ENCODE measurements around the gene SLC2A1. TPM values are rescaled to one million over a fixed set of nuclear protein-coding genes. Genes with fewer than 3 reads are reported as not detected.

Gene SLC2A1
- total and polyA plus RNA-seq, 8 donors, result 1.2 to 39.8 (median 18.3) TPM

DNA sequence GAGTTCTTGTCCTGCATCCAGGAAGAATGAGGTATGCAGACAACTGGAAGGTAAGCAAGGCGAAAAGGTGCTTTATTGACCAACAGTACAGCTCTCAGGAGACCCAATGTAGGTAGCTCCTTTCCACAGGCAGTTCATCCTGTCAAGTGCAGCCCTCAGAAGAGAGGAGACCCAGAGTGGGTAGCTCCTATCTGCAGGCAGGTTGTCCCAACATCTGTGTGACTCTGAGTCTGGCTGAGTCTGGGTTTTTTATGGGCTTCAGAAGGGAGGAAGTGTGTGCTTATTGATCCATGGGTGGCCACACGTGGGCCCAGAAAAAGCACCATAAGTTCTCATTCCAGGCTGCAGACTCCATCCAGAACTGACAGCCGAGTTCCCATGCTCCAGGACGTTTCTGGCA is 78.3 kb downstream of the SLC2A1 start:
- TF ChIP-seq POLR2AphosphoS5 (IDR thresholded peaks at IDR 0.05) (no peak), CTCF (IDR thresholded peaks at IDR 0.05) (no peak), EP300 (IDR thresholded peaks at IDR 0.05) (no peak), POLR2A (IDR thresholded peaks at IDR 0.05) (no peak)
- H3K4me3 ChIP-seq, result no peak overlapping the region
- peaks cover 0 to 14% (median 8%) of the 10 kb centered on the region in 3 donors for H3K27me3 ChIP-seq
- no peak for DNase-seq
- 68 to 76% (median 71%) methylated on average over 4 of the region's 4 CpGs for WGBS, 5 donors
- no peaks in the 10 kb centered on the region for H3K9me3 ChIP-seq
- no peaks in the 10 kb centered on the region for H3K36me3 ChIP-seq
- H3K4me1 ChIP-seq, result no peaks in the 10 kb centered on the region
- H3K27ac ChIP-seq, result no peak overlapping the region
- intact Hi-C loops (cut with DNase I; ENCODE audit: low total_unique reads), result no loop called here

DNA sequence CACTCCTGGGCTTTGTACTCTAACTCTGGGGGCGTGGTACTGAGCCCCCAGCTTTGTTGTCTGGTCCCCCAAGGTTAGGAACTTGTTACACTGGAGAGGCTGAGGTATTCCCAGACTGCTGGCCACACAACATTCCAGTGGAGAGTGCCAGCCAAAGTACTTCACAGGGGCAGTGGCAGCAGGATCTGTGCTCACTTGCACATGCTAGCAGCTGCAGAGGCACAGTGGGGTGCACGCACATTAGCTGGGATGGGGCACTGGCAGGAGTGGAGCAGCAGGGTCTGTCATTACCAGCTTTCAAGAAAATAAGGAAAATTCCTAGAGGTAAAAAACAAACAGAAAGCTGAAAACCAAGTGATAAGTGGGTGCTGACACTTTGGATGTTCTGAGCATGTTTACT is 81.3 kb downstream of the SLC2A1 start:
- intact Hi-C loops (cut with DNase I; ENCODE audit: low total_unique reads), result no loop called here
- no peak for DNase-seq
- H3K9me3 ChIP-seq, result peaks cover 0 to 6% (median 0%) of the 10 kb centered on the region in 4 donors
- no peak overlapping the region for H3K4me3 ChIP-seq
- H3K36me3 ChIP-seq, result no peaks in the 10 kb centered on the region
- no peak overlapping the region for H3K27ac ChIP-seq
- no peaks in the 10 kb centered on the region for H3K4me1 ChIP-seq
- peaks cover 0 to 14% (median 8%) of the 10 kb centered on the region in 3 donors for H3K27me3 ChIP-seq
- 32 to 73% (median 52%) methylated on average over 2 of the region's 2 CpGs for WGBS, 5 donors
- TF ChIP-seq CTCF (IDR thresholded peaks at IDR 0.05) (no peak), POLR2AphosphoS5 (IDR thresholded peaks at IDR 0.05) (no peak), EP300 (IDR thresholded peaks at IDR 0.05) (no peak), POLR2A (IDR thresholded peaks at IDR 0.05) (no peak)

DNA sequence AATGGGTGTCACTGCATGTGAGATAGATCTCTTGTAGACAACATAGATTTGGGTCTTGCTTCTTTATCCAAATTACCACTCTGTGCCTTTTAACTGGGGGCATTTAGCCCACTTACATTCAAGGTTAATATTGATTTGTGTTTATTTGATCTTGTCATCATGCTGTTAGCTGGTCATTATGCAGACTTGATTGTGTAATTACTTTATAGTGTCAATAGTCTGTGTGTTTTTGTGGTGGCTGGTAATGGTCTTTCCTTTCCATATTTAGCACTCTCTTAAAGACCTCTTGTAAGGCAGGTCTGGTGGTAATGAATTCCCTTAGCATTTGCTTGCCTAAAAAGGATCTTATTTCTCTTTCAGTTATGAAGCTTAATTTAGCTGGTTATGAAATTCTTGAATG is 82.7 kb downstream of the SLC2A1 start:
- H3K4me1 ChIP-seq, result no peaks in the 10 kb centered on the region
- TF ChIP-seq POLR2AphosphoS5 (IDR thresholded peaks at IDR 0.05) (no peak), CTCF (IDR thresholded peaks at IDR 0.05) (no peak), POLR2A (IDR thresholded peaks at IDR 0.05) (no peak), EP300 (IDR thresholded peaks at IDR 0.05) (no peak)
- no peaks in the 10 kb centered on the region for H3K36me3 ChIP-seq
- H3K4me3 ChIP-seq, result no peak overlapping the region
- intact Hi-C loops (cut with DNase I; ENCODE audit: low total_unique reads), result no loop called here
- peaks cover 0 to 12% (median 7%) of the 10 kb centered on the region in 3 donors for H3K27me3 ChIP-seq
- DNase-seq, result no peak
- peaks cover 0 to 6% (median 0%) of the 10 kb centered on the region in 4 donors for H3K9me3 ChIP-seq
- H3K27ac ChIP-seq, result no peak overlapping the region

Small RNAs within 50 kb of the gene (small RNA-seq; reads per million reads assigned to genes)
- gene RNU6-880P, result 0 reads per million in 4 donors

Other genes with a start within 250 kb of the SLC2A1 start
- gene CLDN19, start 218.6 kb downstream of the SLC2A1 start, total RNA-seq, result under 1 TPM in 1 of 5 donors, not detected in 4; 0.37 TPM
- gene CLDN19, start 218.6 kb downstream of the SLC2A1 start, polyA plus RNA-seq, result not detected
- 10 to 100 TPM; 17.8 to 78.2 (median 43.0) TPM for gene P3H1, start 191.8 kb downstream of the SLC2A1 start, total RNA-seq
- 10 to 100 TPM in 2 of 3 donors, 1 to 10 TPM in 1; 5.0 to 18.2 (median 13.4) TPM for gene P3H1, start 191.8 kb downstream of the SLC2A1 start, polyA plus RNA-seq
- 1 to 10 TPM in 2 of 5 donors, under 1 TPM in 1, not detected in 2; 0.89 to 6.7 (median 6.1) TPM for gene C1orf50, start 191.6 kb downstream of the SLC2A1 start, total RNA-seq
- 1 to 10 TPM; 3.9 to 6.0 (median 4.1) TPM for gene C1orf50, start 191.6 kb downstream of the SLC2A1 start, polyA plus RNA-seq
- gene TMEM269, start 173.9 kb downstream of the SLC2A1 start, total RNA-seq, result under 1 TPM in 1 of 5 donors, not detected in 4; 0.55 TPM
- gene TMEM269, start 173.9 kb downstream of the SLC2A1 start, polyA plus RNA-seq, result under 1 TPM in 1 of 3 donors, not detected in 2; 0.03 TPM
- 10 to 100 TPM in 2 of 5 donors, 1 to 10 TPM in 2, not detected in 1; 4.9 to 13.6 (median 8.4) TPM for gene ERMAP, start 141.7 kb downstream of the SLC2A1 start, total RNA-seq
- 1 to 10 TPM; 3.5 to 4.9 (median 4.9) TPM for gene ERMAP, start 141.7 kb downstream of the SLC2A1 start, polyA plus RNA-seq
- gene SVBP, start 141.5 kb downstream of the SLC2A1 start, total RNA-seq, result 10 to 100 TPM in 4 of 5 donors, not detected in 1; 11.2 to 30.9 (median 18.3) TPM
- gene SVBP, start 141.5 kb downstream of the SLC2A1 start, polyA plus RNA-seq, result 10 to 100 TPM; 25.1 to 51.2 (median 29.4) TPM
- 10 to 100 TPM in 1 of 5 donors, 1 to 10 TPM in 4; 1.2 to 12.8 (median 4.2) TPM for gene ZNF691, start 112.3 kb downstream of the SLC2A1 start, total RNA-seq
- 10 to 100 TPM in 1 of 3 donors, 1 to 10 TPM in 2; 6.0 to 11.8 (median 6.3) TPM for gene ZNF691, start 112.3 kb downstream of the SLC2A1 start, polyA plus RNA-seq
- 10 to 100 TPM in 4 of 5 donors, 1 to 10 TPM in 1; 4.1 to 53.3 (median 37.2) TPM for gene EBNA1BP2, start 213.4 kb upstream of the SLC2A1 start, total RNA-seq
- 10 to 100 TPM; 50.4 to 58.9 (median 52.5) TPM for gene EBNA1BP2, start 213.4 kb upstream of the SLC2A1 start, polyA plus RNA-seq
- gene CFAP57, start 213.5 kb upstream of the SLC2A1 start, total RNA-seq, result 1 to 10 TPM in 1 of 5 donors, under 1 TPM in 1, not detected in 3; 0.37 to 1.4 TPM
- gene CFAP57, start 213.5 kb upstream of the SLC2A1 start, polyA plus RNA-seq, result under 1 TPM; 0.08 to 0.15 (median 0.12) TPM

Data from stomach (tissue), 9 donors.